DMS153 (cell line): ENCODE data around the gene KIF17.

Source experiments
- DNase-seq: peaks from one replicate; lab custom pipeline; 2025; lab: John Stamatoyannopoulos, UW

Gene KIF17

GRCh38 chr1:20625176-20626097 is 92.4 kb downstream of the KIF17 start:
- no peak for DNase-seq

- no peak for DNase-seq
These were observed 93.1 kb downstream of the KIF17 start for GRCh38 chr1:20624709-20625108.

DNA sequence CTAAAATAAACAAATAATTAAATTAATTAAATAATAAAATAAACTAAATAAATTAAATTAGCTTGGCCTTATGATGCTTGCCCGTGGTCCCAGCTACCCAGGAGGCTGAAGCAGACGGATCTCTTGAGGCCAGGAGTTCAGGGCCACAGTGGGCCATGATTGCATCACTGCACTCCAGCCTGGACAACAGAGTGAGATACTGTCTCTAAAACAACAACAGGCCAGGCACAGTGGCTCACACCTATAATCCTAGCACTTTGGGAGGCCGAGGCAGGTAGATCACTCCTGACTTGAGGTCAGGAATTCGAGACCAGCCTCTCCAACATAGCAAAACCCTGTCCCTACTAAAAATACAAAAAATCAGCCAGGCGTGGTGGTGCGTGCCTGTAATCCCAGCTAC is 96.8 kb downstream of the KIF17 start:
- no peak for DNase-seq

- no peak for DNase-seq
These were observed 97.8 kb downstream of the KIF17 start for GRCh38 chr1:20619999-20620398.

- no peak for DNase-seq
These were observed 99.3 kb downstream of the KIF17 start for GRCh38 chr1:20618550-20618949.

- DNase-seq, result no peak
These were observed 100.8 kb downstream of the KIF17 start for GRCh38 chr1:20616847-20617487.

DNA sequence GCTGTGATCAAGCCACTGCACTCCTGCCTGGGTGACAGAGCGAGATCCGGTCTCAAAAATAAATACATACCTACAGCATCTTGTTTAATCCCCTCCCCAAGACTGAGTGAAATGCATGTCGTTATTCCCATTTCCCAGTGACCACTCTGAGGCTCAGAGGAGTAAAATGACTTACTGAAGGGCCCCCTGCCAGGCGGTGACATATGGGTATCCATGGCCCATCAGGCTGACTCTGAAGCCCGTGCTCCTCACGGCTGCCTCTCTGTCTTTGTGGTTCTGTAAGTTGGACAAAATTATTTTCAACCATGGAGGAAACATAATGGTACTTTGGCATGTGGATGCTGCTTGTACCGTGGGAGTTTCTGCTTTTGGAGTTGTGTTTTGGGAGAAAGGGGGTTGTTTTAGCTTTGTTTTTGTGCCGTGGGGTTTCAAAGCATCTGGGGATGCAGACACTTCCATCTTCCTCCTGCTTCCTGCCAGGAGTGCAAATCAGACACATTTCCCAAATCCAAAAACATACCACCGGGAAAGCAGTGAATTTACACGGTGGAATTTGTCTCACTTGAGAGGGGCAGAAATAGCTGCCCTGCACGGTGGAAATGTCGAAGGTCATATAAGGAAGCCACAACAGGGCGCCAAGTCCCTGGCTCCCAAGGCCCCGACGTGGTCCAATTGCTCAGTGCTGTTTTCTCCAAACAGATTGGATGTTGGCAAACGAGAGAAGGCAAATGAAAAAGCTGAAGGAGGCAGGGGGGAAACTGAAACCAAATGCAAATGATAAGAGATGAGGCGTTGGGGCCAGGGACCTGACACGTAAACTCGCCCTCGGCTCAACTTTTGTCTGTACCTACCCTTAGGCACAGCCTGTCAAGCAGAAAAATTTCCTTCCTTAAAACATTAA is 101.6 kb downstream of the KIF17 start:
- DNase-seq, result no peak

GRCh38 chr1:20614131-20614579 is 103.7 kb downstream of the KIF17 start:
- DNase-seq, result no peak
